NCI-H146 (cell line): ENCODE results near the gene GPR17.

ENCODE experiments used
- DNase-seq: peaks from one replicate; lab custom pipeline; 2025; lab: John Stamatoyannopoulos, UW

Gene GPR17

DNA sequence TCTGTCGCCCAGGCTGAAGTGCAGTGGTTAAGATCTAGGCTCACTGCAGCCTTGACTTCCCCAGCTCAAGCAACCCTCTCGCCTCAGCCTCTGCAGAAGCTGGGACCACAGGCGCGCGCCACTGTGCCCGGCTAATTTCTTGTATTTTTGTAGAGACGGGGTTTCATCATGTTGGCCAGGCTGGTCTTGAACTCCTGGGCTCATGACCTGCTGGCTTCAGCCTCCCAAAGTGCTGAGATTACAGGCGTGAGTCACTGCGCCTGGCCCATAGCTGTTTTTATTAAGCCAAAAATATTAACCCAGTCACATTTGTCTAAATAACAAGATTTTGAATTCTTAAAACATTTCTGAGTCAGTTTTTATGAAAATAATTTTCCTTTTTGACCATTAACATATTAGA, 49.0 kb downstream of the GPR17 start:
- no peak for DNase-seq

DNA sequence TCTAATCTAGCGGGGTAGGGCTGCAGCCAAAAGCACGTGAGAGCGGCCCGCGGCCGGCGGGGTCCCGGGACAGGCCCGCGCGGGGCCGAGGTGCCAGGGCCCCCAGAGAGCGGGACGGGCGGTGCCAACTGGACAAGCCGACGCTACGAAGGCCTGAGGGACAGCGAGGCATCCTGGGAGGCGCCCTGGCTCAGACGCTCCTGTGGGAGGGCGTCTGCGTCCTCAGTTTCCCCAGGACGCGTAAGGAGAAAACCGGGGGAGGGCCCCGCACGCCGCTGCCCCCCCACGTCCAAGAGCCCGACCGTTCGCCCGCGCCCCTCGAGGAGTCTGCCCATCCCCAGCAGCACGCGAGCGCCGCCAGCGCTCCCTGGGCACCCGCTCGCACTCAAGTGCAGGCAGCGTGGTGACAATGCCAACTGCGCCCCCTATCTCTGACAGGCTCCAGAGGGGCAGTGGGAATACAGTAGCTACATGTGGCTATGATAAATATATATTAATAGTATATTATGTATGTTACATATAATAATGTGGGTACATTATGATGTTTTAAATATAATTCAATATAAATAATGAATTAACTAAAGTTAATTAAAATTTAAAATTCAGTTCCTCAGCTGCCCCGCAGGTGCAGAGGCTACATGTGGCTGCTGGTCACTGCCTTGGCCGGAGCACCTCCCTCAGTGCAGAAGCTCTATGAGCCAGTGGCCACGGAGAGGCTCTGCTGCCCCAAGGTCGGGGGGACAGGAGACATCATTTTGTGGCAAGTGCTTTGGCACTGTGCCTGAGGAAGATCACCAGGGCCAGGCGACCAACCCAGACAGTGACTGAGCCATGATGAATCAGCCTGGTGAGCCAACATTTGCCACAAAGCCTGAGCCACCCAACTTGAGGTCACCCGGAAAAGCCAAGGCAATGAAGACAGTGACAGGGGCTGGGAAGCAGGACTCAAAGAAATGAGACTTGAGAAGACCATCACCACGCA, 49.8 kb downstream of the GPR17 start:
- no peak for DNase-seq

DNA sequence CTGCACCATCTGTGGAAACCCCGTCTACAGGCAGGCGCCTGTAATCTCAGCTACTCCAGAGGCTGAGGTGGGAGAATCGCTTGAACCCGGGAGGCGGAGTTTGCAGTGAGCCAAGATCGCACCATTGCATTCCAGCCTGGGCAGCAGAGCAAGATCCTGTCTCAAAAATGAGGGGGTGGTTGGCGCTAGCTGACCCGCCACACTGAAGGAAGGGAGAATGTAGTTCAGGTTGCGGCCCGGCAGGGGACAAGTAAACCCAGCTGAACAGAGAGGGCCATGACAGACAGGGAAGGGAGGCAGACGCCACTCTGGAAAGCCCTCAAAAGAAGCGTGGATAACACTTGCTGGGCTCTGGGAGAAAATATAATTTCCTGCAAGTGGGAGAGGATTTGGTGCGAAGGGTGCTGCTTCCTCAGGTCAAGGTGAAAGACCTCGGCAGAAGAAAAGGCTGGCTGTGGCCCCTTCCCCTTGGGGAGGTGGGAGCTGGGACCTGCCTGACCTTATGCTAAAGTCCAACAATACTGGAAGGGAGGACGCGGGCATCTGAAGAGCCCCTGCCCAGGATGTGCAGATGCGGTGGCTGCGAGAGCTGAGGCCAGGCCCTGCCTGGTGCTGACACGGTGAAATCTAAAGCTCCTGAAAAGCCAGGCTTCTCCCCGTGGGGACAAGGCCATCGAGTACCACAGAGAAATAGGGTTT, 51.7 kb downstream of the GPR17 start:
- DNase-seq = no peak

DNA sequence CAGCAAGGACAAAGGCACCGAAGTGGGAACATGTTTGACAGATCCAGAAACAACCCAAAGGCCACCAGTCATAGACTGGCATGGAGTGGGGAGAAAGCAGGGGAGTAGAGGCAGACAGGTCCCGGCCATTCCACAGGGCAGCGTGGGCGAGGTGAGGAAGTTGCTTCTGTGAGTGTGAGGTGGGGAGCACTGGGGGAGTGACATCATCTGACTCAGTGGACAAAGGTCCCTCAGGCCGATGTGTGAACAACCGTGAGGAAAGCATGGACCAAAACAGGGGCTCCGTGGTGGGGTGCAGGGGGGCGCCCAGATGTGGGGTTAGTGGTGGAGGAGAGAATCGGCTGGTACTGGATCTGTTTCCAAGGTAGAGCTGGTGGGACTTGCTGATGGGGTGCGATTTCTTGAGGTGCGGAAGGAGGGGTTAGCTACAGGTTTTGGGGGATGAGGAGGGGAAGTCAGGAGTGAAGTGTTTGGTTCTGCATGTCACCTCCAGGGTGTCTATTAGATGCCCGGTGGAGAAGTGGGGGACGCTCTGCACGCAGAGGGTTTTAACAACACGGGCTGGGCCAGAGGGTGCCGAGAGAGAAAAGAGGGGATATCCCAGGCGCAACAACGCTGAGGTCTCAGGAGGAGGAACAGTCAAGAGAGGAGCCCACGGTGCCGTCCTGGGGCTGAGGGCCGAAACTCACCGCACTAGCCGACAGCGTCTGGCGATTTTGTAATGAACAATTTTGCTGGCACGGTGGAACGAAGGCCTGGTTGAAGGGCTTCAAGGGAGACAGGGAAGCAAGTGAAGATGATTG, 52.8 kb downstream of the GPR17 start:
- no peak for DNase-seq

DNA sequence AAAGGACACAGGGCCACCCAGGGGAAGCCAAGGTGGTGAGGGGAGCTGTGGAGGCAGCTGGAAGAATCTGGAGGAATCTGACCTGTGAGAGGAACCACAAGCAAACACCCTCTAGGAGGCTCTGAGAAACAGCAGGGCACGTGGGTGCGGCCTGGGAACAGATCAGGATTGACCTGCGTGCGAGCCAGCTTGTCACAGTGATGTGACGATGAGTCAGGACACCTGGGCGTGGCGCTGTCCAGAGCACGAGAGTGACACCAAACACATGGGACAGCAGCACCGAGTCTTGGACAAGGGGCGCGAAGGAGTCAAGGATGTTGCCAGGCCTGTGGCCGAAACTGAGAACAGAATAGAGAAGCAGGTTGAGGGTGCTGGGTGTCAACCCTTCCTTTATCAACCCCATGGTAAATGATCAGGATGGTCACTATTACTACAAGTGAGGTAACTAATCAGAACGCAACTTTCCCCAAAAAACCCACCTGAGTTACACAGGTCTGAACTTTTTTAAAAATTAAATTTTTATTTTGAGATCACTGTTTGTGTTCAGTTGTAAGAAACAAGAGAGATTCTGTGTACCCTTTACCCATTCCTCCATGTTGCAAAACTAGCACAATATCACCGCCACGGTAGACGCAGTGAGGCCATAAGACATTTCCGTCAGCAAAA, 54.7 kb downstream of the GPR17 start:
- peak; percentile 68 for DNase-seq

DNA sequence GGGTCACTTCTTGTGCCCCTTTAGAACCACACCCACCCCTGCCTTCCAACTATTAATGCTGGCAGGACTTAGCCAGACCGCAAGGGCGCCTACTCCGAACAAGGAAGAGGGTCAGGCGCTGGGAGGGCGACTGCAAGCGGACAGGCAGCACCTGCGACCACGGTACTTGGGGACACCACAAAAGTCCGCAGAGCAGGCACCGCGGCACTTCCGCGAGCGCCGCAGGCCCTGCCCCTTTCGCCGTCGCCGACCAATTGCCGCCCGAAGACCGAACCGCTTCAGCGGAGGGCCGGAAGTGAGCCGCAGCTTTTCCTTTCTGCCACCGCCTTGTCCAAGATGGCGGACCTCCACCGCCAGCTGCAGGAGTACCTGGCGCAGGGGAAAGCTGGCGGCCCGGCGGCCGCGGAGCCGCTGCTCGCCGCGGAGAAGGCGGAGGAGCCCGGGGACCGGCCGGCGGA, 55.3 kb downstream of the GPR17 start, which contains the start of gene SFT2D3:
TSS of gene SFT2D3 (plus strand) at position 305 of the 458 bp plus-strand sequence. CDS start at position 337, 32 bp downstream.
- peak; percentile 96 for DNase-seq

DNA sequence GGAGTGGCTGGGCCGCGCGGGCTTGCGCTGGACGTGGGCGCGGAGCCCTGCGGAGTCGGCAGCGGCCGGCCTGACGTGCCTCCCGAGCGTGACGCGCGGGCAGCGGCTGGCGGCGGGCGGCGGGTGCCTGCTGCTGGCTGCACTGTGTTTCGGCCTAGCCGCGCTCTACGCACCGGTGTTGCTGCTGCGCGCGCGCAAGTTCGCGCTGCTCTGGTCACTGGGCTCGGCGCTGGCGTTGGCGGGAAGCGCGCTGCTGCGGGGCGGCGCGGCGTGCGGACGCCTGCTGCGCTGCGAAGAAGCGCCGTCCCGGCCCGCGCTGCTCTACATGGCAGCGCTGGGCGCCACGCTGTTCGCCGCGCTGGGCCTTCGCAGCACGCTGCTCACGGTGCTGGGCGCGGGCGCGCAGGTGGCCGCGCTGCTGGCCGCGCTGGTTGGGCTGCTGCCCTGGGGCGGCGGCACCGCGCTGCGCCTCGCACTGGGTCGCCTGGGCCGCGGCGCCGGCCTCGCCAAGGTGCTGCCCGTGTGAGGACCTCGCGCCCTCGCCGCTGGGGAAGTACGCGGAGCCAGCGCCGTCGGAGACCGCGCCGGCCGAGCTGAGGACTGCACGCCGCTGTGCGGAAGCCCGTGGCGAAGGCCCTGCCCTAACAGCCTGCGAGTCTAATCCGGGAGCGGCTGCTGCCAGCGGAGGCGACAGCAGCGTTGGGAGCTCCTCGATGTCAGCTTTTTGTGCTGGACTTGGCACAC, 55.9 kb downstream of the GPR17 start:
- DNase-seq = peak; percentile 92
